ENCODE measurements around the gene EGFL8. TPM values are rescaled to one million over a fixed set of nuclear protein-coding genes. Genes with fewer than 3 reads are reported as not detected.
"Not testable (repeated sequence)": the region's sequence is repeated elsewhere in the genome, so short reads cannot be mapped to it uniquely, and the experiment has no call there.

Gene EGFL8
- total RNA-seq, 1 donor from 2014 or later = 13.3 TPM

DNA sequence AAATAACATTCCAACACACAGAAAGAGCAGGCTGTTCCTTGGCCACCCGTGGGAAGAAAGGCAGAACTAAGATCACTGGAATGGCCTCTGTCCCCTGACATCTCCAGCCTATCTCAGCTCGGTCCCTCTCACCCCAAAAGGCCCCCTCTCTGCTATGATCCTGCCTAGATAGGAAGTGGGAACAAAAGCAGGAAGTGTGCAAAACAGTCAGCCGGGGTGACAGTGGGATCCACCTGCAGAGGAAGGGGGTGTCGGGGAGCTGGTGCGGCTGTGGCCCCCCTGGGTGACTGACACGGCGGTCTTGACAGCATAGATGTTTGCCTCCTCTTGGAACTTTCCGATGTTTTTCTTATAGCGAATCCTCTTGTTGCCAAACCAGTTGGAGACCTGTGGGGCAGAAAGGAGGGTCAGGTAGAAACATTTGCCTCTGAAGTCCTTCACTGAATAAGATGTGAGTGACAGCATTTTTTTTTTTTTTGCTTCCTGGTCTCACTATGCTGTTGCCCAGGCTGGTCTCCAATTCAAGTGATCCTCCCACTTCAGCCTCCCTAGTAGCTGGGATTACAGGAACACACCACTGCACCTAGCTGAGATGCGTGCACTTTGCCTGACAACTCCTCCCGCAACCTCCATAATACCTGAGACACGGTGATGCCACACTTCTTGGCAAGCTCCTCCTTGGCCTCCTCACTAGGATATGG, 22.8 kb downstream of the EGFL8 start:
- H3K27me3 ChIP-seq = no peaks in the 10 kb centered on the region
- H3K27ac ChIP-seq = peak overlapping the region; percentile 99
- TF ChIP-seq, protein P1, sequence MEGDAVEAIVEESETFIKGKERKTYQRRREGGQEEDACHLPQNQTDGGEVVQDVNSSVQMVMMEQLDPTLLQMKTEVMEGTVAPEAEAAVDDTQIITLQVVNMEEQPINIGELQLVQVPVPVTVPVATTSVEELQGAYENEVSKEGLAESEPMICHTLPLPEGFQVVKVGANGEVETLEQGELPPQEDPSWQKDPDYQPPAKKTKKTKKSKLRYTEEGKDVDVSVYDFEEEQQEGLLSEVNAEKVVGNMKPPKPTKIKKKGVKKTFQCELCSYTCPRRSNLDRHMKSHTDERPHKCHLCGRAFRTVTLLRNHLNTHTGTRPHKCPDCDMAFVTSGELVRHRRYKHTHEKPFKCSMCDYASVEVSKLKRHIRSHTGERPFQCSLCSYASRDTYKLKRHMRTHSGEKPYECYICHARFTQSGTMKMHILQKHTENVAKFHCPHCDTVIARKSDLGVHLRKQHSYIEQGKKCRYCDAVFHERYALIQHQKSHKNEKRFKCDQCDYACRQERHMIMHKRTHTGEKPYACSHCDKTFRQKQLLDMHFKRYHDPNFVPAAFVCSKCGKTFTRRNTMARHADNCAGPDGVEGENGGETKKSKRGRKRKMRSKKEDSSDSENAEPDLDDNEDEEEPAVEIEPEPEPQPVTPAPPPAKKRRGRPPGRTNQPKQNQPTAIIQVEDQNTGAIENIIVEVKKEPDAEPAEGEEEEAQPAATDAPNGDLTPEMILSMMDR (IDR thresholded peaks at IDR 0.05) = no peak
- TF ChIP-seq POLR2AphosphoS5 (IDR thresholded peaks at IDR 0.05; ENCODE audit: insufficient read depth in 1 of 2, low read depth in 1 of 2) (no peak), POLR2A (IDR thresholded peaks at IDR 0.05) (no peak)
- H3K4me3 ChIP-seq = no peak overlapping the region
- peaks cover 65% of the 10 kb centered on the region for H3K4me1 ChIP-seq
- DNase-seq (ENCODE audit: extremely low spot score in 2 of 2) = no peak
- intact Hi-C loops (cut with DNase I) = loop anchor here (10.0 kb wide), 1 partner anchor 1018 kb away; the partner anchor contains the start of genes HSD17B8, RING1, RXRB and SLC39A7
- peaks cover 0 to 19% of the 10 kb centered on the region in 2 donors for H3K36me3 ChIP-seq
- H3K9me3 ChIP-seq = no peaks in the 10 kb centered on the region

- Histone ChIP-seq H3K27ac (peak overlapping the region; percentile 99), H3K36me3 (peaks cover 0 to 19% of the 10 kb centered on the region in 2 donors), H3K4me3 (peak overlapping the region; percentile 57 to 85), H3K4me1 (peaks cover 71% of the 10 kb centered on the region)
- DNase-seq (ENCODE audit: extremely low spot score in 2 of 2); H3K27me3 ChIP-seq; H3K9me3 ChIP-seq: not testable (repeated sequence)
- intact Hi-C loops (cut with DNase I) = loop anchor here (10.0 kb wide), 1 partner anchor 1017 kb away; the partner anchor contains the start of genes HSD17B8, RING1, RXRB and SLC39A7
These were observed 23.5 kb downstream of the EGFL8 start for GRCh38 chr6:32187725-32188380.

DNA sequence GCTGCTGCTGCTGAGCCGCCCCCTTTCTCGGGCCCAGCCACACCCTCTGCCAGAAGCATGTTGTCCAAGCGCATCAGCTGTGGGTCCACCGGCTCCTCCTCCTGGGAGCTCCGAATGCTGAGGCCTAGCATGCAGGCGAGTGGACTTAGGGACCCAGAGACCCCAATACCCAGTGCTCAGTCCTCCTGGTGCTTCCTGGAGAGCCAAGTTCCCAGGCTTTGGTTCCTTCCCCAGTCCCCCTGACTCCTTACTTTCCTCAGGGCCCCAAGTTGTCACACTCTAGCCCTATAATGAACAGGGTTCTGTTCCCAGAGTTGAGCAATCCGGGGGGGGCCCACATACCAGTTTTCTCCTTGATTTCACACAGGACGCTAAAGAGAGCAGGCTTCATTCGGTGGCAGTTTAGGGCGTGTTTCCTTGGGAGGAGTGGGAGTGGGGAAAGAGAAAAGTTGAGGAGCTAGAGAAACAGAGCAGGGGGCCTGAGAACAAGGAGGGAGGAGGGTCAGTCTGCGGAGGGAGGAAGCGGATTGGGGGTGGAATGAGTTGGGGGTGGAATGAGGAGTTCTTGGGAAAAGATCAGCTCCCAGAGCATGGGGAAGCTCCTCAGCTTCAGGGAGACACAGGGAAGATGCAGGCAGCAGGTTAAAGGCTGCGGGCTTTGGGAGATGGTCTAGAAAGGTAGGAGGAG, 24.1 kb downstream of the EGFL8 start:
- no peaks in the 10 kb centered on the region for H3K27me3 ChIP-seq
- peaks cover 0 to 19% of the 10 kb centered on the region in 2 donors for H3K36me3 ChIP-seq
- TF ChIP-seq POLR2A (IDR thresholded peaks at IDR 0.05) = no peak
- TF ChIP-seq, protein P1 (IDR thresholded peaks at IDR 0.05) = no peak
- peak in 1 of 2 donors; percentile 24 for TF ChIP-seq POLR2AphosphoS5 (IDR thresholded peaks at IDR 0.05; ENCODE audit: insufficient read depth in 1 of 2, low read depth in 1 of 2)
- H3K27ac ChIP-seq = peak overlapping the region; percentile 99
- intact Hi-C loops (cut with DNase I) = loop anchor here (10.0 kb wide), 1 partner anchor 1016 kb away; the partner anchor contains the start of genes HSD17B8, RING1, RXRB and SLC39A7
- no peak for DNase-seq (ENCODE audit: extremely low spot score in 2 of 2)
- peak overlapping the region; percentile 57 to 85 for H3K4me3 ChIP-seq
- no peaks in the 10 kb centered on the region for H3K9me3 ChIP-seq
- H3K4me1 ChIP-seq = peaks cover 72% of the 10 kb centered on the region

GRCh38 chr6:32189069-32189741, 24.8 kb downstream of the EGFL8 start:
- Histone ChIP-seq H3K4me3 (peak overlapping the region; percentile 57 to 85), H3K27ac (peak overlapping the region; percentile 99), H3K9me3 (no peaks in the 10 kb centered on the region), H3K36me3 (peaks cover 0 to 19% of the 10 kb centered on the region in 2 donors), H3K4me1 (peaks cover 69% of the 10 kb centered on the region), H3K27me3 (no peaks in the 10 kb centered on the region)
- no peak for DNase-seq (ENCODE audit: extremely low spot score in 2 of 2)
- intact Hi-C loops (cut with DNase I) = loop anchor here (10.0 kb wide), 1 partner anchor 1016 kb away; the partner anchor contains the start of genes HSD17B8, RING1, RXRB and SLC39A7
- TF ChIP-seq POLR2AphosphoS5 (IDR thresholded peaks at IDR 0.05; ENCODE audit: insufficient read depth in 1 of 2, low read depth in 1 of 2) (no peak), POLR2A (IDR thresholded peaks at IDR 0.05) (no peak)
- TF ChIP-seq, protein P1 (IDR thresholded peaks at IDR 0.05) = no peak

- H3K4me1 ChIP-seq = peaks cover 68% of the 10 kb centered on the region
- H3K9me3 ChIP-seq = no peaks in the 10 kb centered on the region
- no peak for TF ChIP-seq POLR2AphosphoS5 (IDR thresholded peaks at IDR 0.05; ENCODE audit: insufficient read depth in 1 of 2, low read depth in 1 of 2)
- TF ChIP-seq, protein P1 (IDR thresholded peaks at IDR 0.05) = no peak
- H3K27me3 ChIP-seq = no peaks in the 10 kb centered on the region
- H3K4me3 ChIP-seq = peak overlapping the region; percentile 57 to 85
- H3K36me3 ChIP-seq = peaks cover 0 to 19% of the 10 kb centered on the region in 2 donors
- intact Hi-C loops (cut with DNase I) = loop anchor here (10.0 kb wide), 1 partner anchor 1015 kb away; the partner anchor contains the start of genes HSD17B8, RING1, RXRB and SLC39A7
- H3K27ac ChIP-seq = peak overlapping the region; percentile 99
- DNase-seq (ENCODE audit: extremely low spot score in 2 of 2) = no peak
These were observed 25.3 kb downstream of the EGFL8 start for GRCh38 chr6:32189742-32190053.
